GM23338 (cell line): ENCODE results near the gene ENC1. TPM values are rescaled to one million over a fixed set of nuclear protein-coding genes. Genes with fewer than 3 reads are reported as not detected.
A peak's percentile ranks its signal among the peaks of the same experiment; 100 is the strongest.

ENCODE experiments used
- ATAC-seq: fragments of 200-7000 bp; cut with Tn5 transposase; 3 replicates; pipeline ENCODE4 v1.9.1; 2020
- DNase-seq: peaks from one replicate; pipeline ENCODE4 v3.0.0-alpha.2; 2015; ENCODE audit warnings: low spot score
- H2AFZ ChIP-seq: fragments of 200-600 bp; sonication (generic); 2 replicates; pipeline ENCODE4 v1.8.0; 2016; ENCODE audit warnings: antibody characterized with exemption, mild to moderate bottlenecking, moderate library complexity
- H3F3A ChIP-seq: fragments of 200-600 bp; sonication (generic); replicated peaks from 2 replicates; pipeline ENCODE4 v1.8.0; 2017; ENCODE audit warnings: antibody characterized with exemption, mixed run types, low read depth
- H3K27ac ChIP-seq: fragments of 200-600 bp; sonication (generic); 2 replicates; pipeline ENCODE4 v1.6.1; 2016; ENCODE audit warnings: low read depth
- H3K27me3 ChIP-seq: fragments of 200-600 bp; sonication (generic); 2 replicates; pipeline ENCODE4 v1.8.0; 2016; ENCODE audit warnings: mild to moderate bottlenecking, mixed run types, moderate library complexity; ENCODE audit not compliant: insufficient read depth
- H3K36me3 ChIP-seq: fragments of 200-600 bp; sonication (generic); 2 replicates; pipeline ENCODE4 v1.8.0; 2016; ENCODE audit warnings: mild to moderate bottlenecking; ENCODE audit not compliant: insufficient read depth
- H3K4me1 ChIP-seq: fragments of 200-600 bp; sonication (generic); 2 replicates; pipeline ENCODE4 v1.8.0; 2016; ENCODE audit warnings: mild to moderate bottlenecking, moderate library complexity; ENCODE audit not compliant: insufficient read depth
- H3K4me2 ChIP-seq: fragments of 200-600 bp; sonication (generic); 2 replicates; pipeline ENCODE4 v1.7.1; 2017; ENCODE audit warnings: mixed run types
- H3K4me3 ChIP-seq: fragments of 200-600 bp; sonication (generic); 2 replicates; pipeline ENCODE4 v1.6.1; 2016; ENCODE audit warnings: mixed run types
- H3K79me2 ChIP-seq: fragments of 200-600 bp; sonication (generic); replicated peaks from 2 replicates; pipeline ENCODE4 v1.8.0; 2017; ENCODE audit warnings: mild to moderate bottlenecking; ENCODE audit not compliant: insufficient read depth
- H3K9me2 ChIP-seq: fragments of 200-600 bp; sonication (generic); 2 replicates; pipeline ENCODE4 v1.8.0; 2017; ENCODE audit not compliant: insufficient read depth
- H4K20me1 ChIP-seq: fragments of 200-600 bp; sonication (generic); replicated peaks from 2 replicates; pipeline ENCODE4 v1.8.0; 2017; ENCODE audit warnings: mild to moderate bottlenecking; ENCODE audit not compliant: insufficient read depth
- H3K27ac Mint-ChIP-seq: 2 replicates; pipeline ENCODE4 v1.8.0; 2020; ENCODE audit warnings: inconsistent platforms, mild to moderate bottlenecking, moderate library complexity, mixed read lengths
- H3K27me3 Mint-ChIP-seq: 3 replicates; pipeline ENCODE4 v1.8.0; 2022; ENCODE audit warnings: low read depth, mild to moderate bottlenecking, moderate library complexity, mixed read lengths, inconsistent platforms; ENCODE audit not compliant: insufficient read depth, poor library complexity
- H3K36me3 Mint-ChIP-seq: 3 replicates; pipeline ENCODE4 v1.8.0; 2021; ENCODE audit warnings: low read depth, mild to moderate bottlenecking, inconsistent platforms, moderate library complexity, mixed read lengths
- H3K4me1 Mint-ChIP-seq: 3 replicates; pipeline ENCODE4 v1.8.0; 2020; ENCODE audit warnings: mild to moderate bottlenecking, inconsistent platforms, mixed read lengths
- H3K4me3 Mint-ChIP-seq: 3 replicates; pipeline ENCODE4 v1.8.0; 2021; ENCODE audit warnings: moderate library complexity, mild to moderate bottlenecking, inconsistent platforms, mixed read lengths
- H3K9me3 Mint-ChIP-seq: 3 replicates; pipeline ENCODE4 v1.8.0; 2020; ENCODE audit warnings: moderate library complexity, mild to moderate bottlenecking, inconsistent platforms, mixed read lengths
- CREB1 ChIP-seq: fragments of 250-450 bp; sonication (Bioruptor Pico); IDR thresholded peaks from 2 replicates; pipeline ENCODE4 v1.5.0; 2020; ENCODE audit warnings: low read depth, mild to moderate bottlenecking, moderate library complexity
- NANOG ChIP-seq: IDR thresholded peaks from 2 replicates; pipeline ENCODE4 v1.6.1; 2016; ENCODE audit warnings: antibody characterized with exemption, borderline replicate concordance
- STAT1 ChIP-seq: IDR thresholded peaks from one replicate; pipeline ENCODE4 v1.6.1; 2016; ENCODE audit warnings: antibody characterized with exemption; ENCODE audit not compliant: unreplicated experiment
- ZNF114 ChIP-seq: fragments of 250-450 bp; sonication (Bioruptor Pico); IDR thresholded peaks from 2 replicates; pipeline ENCODE4 v1.5.0; 2020; ENCODE audit warnings: mild to moderate bottlenecking, moderate library complexity
- polyA plus RNA-seq: library from polyadenylated mRNA; unstranded; fragments of >200 nt; fragmentation: Nextera tagmentation; extraction: Ambion mirVana; gene quantifications from 2 replicates; pipeline ENCODE4 v1.2.1, GENCODE V29; 2016
- total RNA-seq: library from RNA; depleted of rRNA; stranded (reverse); fragments of >200 nt; shearing (Covaris generic); gene quantifications from 2 replicates; pipeline ENCODE4 v1.2.3, GENCODE V29; 2014
- TF ChIP-seq, protein P1 (sequence below): IDR thresholded peaks from one replicate; pipeline ENCODE4 v1.6.1; 2018; ENCODE audit warnings: antibody characterized with exemption; ENCODE audit not compliant: unreplicated experiment
- TF ChIP-seq, protein P2 (sequence below): fragments of 250-450 bp; sonication (Bioruptor Pico); IDR thresholded peaks from 2 replicates; pipeline ENCODE4 v1.5.0; 2020; ENCODE audit warnings: mild to moderate bottlenecking, moderate library complexity
- TF ChIP-seq, protein P3 (sequence below), 2 experiments: fragments of 200-600 bp in 1 of 2; sonication (generic) in 1 of 2; conservative IDR thresholded peaks; 2 replicates each; pipeline versions ENCODE4 v1.5.1 to v1.6.1; 2016 to 2017; ENCODE audit warnings: antibody characterized with exemption in 2 of 2, low read depth in 2 of 2, mild to moderate bottlenecking in 2 of 2, moderate library complexity in 1 of 2

The ENC1 gene
- total and polyA plus RNA-seq, 2 experiments from 2014 or later: 8.2 to 27.9 TPM

DNA sequence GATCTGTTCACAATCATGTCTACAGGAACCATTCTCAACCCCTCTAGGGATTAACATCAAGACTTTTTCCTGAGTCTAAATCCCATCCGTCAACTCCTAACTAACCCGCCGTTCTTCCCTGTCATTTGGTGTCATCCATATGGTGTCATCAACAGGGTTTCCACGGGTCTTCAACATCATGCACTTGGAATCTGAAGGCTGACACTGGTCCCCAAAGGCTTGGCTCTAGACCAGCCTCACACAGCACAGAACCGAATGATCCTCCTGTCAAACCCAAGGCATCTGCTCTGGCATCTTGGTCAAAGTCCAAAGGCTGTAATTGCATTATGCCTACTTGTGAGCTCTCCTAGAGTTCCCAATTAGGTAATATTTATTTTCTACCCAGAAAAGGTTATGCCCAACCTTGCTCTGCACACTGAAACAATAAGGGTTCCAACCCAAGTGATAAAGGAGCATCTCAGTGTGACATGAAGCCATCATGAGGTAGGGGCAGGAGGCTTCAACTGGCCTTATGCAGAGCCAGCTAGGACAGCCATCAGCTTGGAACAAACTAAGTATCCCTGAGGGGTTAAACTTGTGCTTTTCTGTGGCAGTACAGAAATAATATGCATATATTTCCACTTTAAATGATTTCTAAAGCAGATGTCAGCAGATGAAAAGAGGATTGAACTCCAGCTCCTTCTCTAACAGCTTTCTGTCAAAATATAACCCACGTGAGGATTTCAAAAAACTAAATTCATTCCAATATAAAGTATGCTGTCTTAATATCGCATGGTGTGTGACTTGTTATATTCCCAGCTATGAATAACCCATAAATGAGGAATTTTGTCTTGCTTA, 13.9 kb downstream of the ENC1 start (continued):
- TF ChIP-seq, protein P1, sequence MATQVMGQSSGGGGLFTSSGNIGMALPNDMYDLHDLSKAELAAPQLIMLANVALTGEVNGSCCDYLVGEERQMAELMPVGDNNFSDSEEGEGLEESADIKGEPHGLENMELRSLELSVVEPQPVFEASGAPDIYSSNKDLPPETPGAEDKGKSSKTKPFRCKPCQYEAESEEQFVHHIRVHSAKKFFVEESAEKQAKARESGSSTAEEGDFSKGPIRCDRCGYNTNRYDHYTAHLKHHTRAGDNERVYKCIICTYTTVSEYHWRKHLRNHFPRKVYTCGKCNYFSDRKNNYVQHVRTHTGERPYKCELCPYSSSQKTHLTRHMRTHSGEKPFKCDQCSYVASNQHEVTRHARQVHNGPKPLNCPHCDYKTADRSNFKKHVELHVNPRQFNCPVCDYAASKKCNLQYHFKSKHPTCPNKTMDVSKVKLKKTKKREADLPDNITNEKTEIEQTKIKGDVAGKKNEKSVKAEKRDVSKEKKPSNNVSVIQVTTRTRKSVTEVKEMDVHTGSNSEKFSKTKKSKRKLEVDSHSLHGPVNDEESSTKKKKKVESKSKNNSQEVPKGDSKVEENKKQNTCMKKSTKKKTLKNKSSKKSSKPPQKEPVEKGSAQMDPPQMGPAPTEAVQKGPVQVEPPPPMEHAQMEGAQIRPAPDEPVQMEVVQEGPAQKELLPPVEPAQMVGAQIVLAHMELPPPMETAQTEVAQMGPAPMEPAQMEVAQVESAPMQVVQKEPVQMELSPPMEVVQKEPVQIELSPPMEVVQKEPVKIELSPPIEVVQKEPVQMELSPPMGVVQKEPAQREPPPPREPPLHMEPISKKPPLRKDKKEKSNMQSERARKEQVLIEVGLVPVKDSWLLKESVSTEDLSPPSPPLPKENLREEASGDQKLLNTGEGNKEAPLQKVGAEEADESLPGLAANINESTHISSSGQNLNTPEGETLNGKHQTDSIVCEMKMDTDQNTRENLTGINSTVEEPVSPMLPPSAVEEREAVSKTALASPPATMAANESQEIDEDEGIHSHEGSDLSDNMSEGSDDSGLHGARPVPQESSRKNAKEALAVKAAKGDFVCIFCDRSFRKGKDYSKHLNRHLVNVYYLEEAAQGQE: no peak
- TF ChIP-seq CREB1 (CRISPR knock-in tag) (no peak), STAT1 (no peak)

DNA sequence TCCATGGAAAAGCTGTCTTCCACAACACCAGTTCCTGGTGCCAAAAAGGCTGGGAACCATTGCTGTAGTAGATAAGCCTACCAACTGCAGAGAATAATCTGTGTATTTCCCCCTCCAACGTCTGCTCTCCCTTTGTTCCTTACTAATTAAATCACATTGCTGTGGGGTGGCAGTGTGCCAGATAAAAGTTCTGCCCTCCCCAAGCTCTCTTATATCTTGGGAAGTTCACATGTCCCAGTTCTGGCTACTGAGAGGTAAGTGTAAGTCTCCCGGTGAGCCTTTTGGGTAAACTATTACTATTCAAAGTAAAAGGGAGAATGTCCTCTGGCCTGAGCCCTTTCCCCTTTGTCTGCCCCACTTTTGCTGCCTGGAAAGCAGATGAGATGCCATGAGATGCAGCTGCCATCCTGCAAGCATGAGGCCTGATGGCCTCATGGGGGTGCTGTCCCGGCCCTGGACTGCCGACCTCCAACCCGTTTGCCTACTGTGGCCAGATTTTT, 14.7 kb downstream of the ENC1 start:
- no peaks in the 10 kb centered on the region; the same call in 1 of the 2 replicates for H3K9me2 ChIP-seq
- H3K27me3 ChIP-seq: no peaks in the 10 kb centered on the region
- no peak overlapping the region for H3K4me2 ChIP-seq
- H3K9me3 Mint-ChIP-seq: peaks cover 3% of the 10 kb centered on the region; the same call in 1 of the 3 replicates
- no peak overlapping the region for H3K4me3 Mint-ChIP-seq
- no peaks in the 10 kb centered on the region for H3F3A ChIP-seq
- no peak overlapping the region for H2AFZ ChIP-seq
- ATAC-seq (peak; percentile 65), DNase-seq (peak; percentile 47)
- peaks cover 45% of the 10 kb centered on the region for H3K4me1 ChIP-seq
- H3K27me3 Mint-ChIP-seq: peaks cover 5% of the 10 kb centered on the region
- no peaks in the 10 kb centered on the region for H4K20me1 ChIP-seq
- H3K4me3 ChIP-seq: no peak overlapping the region
- peaks cover 60% of the 10 kb centered on the region for H3K4me1 Mint-ChIP-seq
- peaks cover 2% of the 10 kb centered on the region; the same call in 1 of the 2 replicates for H3K36me3 ChIP-seq
- peaks cover 7% of the 10 kb centered on the region for H3K79me2 ChIP-seq
- H3K27ac Mint-ChIP-seq: no peak overlapping the region
- H3K27ac ChIP-seq: no peak overlapping the region
- H3K36me3 Mint-ChIP-seq: peaks cover 6% of the 10 kb centered on the region; the same call in 2 of the 3 replicates
- no peak for TF ChIP-seq CREB1 (CRISPR knock-in tag)
- TF ChIP-seq NANOG: no peak
- TF ChIP-seq, protein P2, sequence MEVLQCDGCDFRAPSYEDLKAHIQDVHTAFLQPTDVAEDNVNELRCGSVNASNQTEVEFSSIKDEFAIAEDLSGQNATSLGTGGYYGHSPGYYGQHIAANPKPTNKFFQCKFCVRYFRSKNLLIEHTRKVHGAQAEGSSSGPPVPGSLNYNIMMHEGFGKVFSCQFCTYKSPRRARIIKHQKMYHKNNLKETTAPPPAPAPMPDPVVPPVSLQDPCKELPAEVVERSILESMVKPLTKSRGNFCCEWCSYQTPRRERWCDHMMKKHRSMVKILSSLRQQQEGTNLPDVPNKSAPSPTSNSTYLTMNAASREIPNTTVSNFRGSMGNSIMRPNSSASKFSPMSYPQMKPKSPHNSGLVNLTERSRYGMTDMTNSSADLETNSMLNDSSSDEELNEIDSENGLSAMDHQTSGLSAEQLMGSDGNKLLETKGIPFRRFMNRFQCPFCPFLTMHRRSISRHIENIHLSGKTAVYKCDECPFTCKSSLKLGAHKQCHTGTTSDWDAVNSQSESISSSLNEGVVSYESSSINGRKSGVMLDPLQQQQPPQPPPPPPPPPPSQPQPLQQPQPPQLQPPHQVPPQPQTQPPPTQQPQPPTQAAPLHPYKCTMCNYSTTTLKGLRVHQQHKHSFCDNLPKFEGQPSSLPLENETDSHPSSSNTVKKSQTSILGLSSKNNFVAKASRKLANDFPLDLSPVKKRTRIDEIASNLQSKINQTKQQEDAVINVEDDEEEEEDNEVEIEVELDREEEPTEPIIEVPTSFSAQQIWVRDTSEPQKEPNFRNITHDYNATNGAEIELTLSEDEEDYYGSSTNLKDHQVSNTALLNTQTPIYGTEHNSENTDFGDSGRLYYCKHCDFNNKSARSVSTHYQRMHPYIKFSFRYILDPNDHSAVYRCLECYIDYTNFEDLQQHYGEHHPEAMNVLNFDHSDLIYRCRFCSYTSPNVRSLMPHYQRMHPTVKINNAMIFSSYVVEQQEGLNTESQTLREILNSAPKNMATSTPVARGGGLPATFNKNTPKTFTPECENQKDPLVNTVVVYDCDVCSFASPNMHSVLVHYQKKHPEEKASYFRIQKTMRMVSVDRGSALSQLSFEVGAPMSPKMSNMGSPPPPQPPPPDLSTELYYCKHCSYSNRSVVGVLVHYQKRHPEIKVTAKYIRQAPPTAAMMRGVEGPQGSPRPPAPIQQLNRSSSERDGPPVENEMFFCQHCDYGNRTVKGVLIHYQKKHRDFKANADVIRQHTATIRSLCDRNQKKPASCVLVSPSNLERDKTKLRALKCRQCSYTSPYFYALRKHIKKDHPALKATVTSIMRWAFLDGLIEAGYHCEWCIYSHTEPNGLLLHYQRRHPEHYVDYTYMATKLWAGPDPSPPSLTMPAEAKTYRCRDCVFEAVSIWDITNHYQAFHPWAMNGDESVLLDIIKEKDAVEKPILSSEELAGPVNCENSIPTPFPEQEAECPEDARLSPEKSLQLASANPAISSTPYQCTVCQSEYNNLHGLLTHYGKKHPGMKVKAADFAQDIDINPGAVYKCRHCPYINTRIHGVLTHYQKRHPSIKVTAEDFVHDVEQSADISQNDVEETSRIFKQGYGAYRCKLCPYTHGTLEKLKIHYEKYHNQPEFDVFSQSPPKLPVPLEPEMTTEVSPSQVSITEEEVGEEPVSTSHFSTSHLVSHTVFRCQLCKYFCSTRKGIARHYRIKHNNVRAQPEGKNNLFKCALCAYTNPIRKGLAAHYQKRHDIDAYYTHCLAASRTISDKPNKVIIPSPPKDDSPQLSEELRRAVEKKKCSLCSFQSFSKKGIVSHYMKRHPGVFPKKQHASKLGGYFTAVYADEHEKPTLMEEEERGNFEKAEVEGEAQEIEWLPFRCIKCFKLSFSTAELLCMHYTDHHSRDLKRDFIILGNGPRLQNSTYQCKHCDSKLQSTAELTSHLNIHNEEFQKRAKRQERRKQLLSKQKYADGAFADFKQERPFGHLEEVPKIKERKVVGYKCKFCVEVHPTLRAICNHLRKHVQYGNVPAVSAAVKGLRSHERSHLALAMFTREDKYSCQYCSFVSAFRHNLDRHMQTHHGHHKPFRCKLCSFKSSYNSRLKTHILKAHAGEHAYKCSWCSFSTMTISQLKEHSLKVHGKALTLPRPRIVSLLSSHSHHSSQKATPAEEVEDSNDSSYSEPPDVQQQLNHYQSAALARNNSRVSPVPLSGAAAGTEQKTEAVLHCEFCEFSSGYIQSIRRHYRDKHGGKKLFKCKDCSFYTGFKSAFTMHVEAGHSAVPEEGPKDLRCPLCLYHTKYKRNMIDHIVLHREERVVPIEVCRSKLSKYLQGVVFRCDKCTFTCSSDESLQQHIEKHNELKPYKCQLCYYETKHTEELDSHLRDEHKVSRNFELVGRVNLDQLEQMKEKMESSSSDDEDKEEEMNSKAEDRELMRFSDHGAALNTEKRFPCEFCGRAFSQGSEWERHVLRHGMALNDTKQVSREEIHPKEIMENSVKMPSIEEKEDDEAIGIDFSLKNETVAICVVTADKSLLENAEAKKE (CRISPR knock-in tag): peak; percentile 38; the same call in 1 of the 2 replicates
- TF ChIP-seq, protein P1: no peak
- no peak for TF ChIP-seq ZNF114 (CRISPR knock-in tag)
- TF ChIP-seq, protein P3, sequence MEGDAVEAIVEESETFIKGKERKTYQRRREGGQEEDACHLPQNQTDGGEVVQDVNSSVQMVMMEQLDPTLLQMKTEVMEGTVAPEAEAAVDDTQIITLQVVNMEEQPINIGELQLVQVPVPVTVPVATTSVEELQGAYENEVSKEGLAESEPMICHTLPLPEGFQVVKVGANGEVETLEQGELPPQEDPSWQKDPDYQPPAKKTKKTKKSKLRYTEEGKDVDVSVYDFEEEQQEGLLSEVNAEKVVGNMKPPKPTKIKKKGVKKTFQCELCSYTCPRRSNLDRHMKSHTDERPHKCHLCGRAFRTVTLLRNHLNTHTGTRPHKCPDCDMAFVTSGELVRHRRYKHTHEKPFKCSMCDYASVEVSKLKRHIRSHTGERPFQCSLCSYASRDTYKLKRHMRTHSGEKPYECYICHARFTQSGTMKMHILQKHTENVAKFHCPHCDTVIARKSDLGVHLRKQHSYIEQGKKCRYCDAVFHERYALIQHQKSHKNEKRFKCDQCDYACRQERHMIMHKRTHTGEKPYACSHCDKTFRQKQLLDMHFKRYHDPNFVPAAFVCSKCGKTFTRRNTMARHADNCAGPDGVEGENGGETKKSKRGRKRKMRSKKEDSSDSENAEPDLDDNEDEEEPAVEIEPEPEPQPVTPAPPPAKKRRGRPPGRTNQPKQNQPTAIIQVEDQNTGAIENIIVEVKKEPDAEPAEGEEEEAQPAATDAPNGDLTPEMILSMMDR (conservative IDR thresholded peaks at IDR 0.05; ENCODE audit: low read depth in 2 of 2): peak; percentile 60 to 71
